ENCODE measurements around the gene TMEM42. TPM values are rescaled to one million over a fixed set of nuclear protein-coding genes. Genes with fewer than 3 reads are reported as not detected.

Gene TMEM42
- total RNA-seq, 1 donor from 2014 or later = 13.0 TPM

GRCh38 chr3:44885618-44886017 is 23.9 kb downstream of the TMEM42 start:
- no peak overlapping the region for H3K27ac Mint-ChIP-seq

GRCh38 chr3:44886561-44886960 is 24.8 kb downstream of the TMEM42 start:
- peaks cover 3% of the 10 kb centered on the region for H3K9me3 Mint-ChIP-seq

More at GRCh38 chr3:44885618-44886017, 23.9 kb downstream of the TMEM42 start:
- Mint-ChIP-seq H3K27me3 (no peaks in the 10 kb centered on the region), H3K4me3 (no peak overlapping the region), H3K9me3 (no peaks in the 10 kb centered on the region), H3K36me3 (ENCODE audit: low read depth) (no peaks in the 10 kb centered on the region), H3K4me1 (no peaks in the 10 kb centered on the region)
- intact Hi-C loops (cut with micrococcal nuclease) = no loop called here
- DNase-seq = no peak

GRCh38 chr3:44887101-44887500 is 25.4 kb downstream of the TMEM42 start:
- Mint-ChIP-seq H3K9me3 (peaks cover 3% of the 10 kb centered on the region), H3K36me3 (ENCODE audit: low read depth) (no peaks in the 10 kb centered on the region), H3K27ac (no peak overlapping the region), H3K4me3 (no peak overlapping the region), H3K4me1 (no peaks in the 10 kb centered on the region), H3K27me3 (no peaks in the 10 kb centered on the region)
- intact Hi-C loops (cut with micrococcal nuclease) = no loop called here
- DNase-seq = no peak

More at GRCh38 chr3:44886561-44886960, 24.8 kb downstream of the TMEM42 start:
- no peak overlapping the region for H3K27ac Mint-ChIP-seq
- no peak overlapping the region for H3K4me3 Mint-ChIP-seq
- H3K36me3 Mint-ChIP-seq (ENCODE audit: low read depth) = no peaks in the 10 kb centered on the region
- intact Hi-C loops (cut with micrococcal nuclease) = no loop called here
- no peak for DNase-seq
- no peaks in the 10 kb centered on the region for H3K27me3 Mint-ChIP-seq
- H3K4me1 Mint-ChIP-seq = no peaks in the 10 kb centered on the region

GRCh38 chr3:44890258-44890657 is 28.5 kb downstream of the TMEM42 start:
- no peak overlapping the region for H3K27ac Mint-ChIP-seq
- H3K36me3 Mint-ChIP-seq (ENCODE audit: low read depth) = no peaks in the 10 kb centered on the region
- no peaks in the 10 kb centered on the region for H3K27me3 Mint-ChIP-seq
- peaks cover 3% of the 10 kb centered on the region for H3K9me3 Mint-ChIP-seq
- no peaks in the 10 kb centered on the region for H3K4me1 Mint-ChIP-seq
- H3K4me3 Mint-ChIP-seq = no peak overlapping the region
- no peak for DNase-seq
- intact Hi-C loops (cut with micrococcal nuclease) = no loop called here

- Mint-ChIP-seq H3K4me1 (no peaks in the 10 kb centered on the region), H3K36me3 (ENCODE audit: low read depth) (no peaks in the 10 kb centered on the region), H3K9me3 (peaks cover 3% of the 10 kb centered on the region), H3K4me3 (no peak overlapping the region), H3K27me3 (no peaks in the 10 kb centered on the region), H3K27ac (no peak overlapping the region)
- intact Hi-C loops (cut with micrococcal nuclease) = no loop called here
- no peak for DNase-seq
These were observed 29.1 kb downstream of the TMEM42 start for GRCh38 chr3:44890852-44891251.

- Mint-ChIP-seq H3K27me3 (no peaks in the 10 kb centered on the region), H3K9me3 (peaks cover 3% of the 10 kb centered on the region), H3K4me3 (no peak overlapping the region), H3K27ac (no peak overlapping the region), H3K36me3 (ENCODE audit: low read depth) (no peaks in the 10 kb centered on the region), H3K4me1 (no peaks in the 10 kb centered on the region)
- intact Hi-C loops (cut with micrococcal nuclease) = no loop called here
- no peak for DNase-seq
These were observed 31.0 kb downstream of the TMEM42 start for GRCh38 chr3:44892689-44893088.

- no peak overlapping the region for H3K4me3 Mint-ChIP-seq
- no peaks in the 10 kb centered on the region for H3K27me3 Mint-ChIP-seq
- H3K4me1 Mint-ChIP-seq = no peaks in the 10 kb centered on the region
- no peak overlapping the region for H3K27ac Mint-ChIP-seq
- DNase-seq = no peak
- intact Hi-C loops (cut with micrococcal nuclease) = no loop called here
- no peaks in the 10 kb centered on the region for H3K36me3 Mint-ChIP-seq (ENCODE audit: low read depth)
- H3K9me3 Mint-ChIP-seq = peaks cover 3% of the 10 kb centered on the region
These were observed 31.4 kb downstream of the TMEM42 start for GRCh38 chr3:44893097-44893496.

- no peak overlapping the region for H3K4me3 Mint-ChIP-seq
- peaks cover 3% of the 10 kb centered on the region for H3K9me3 Mint-ChIP-seq
- intact Hi-C loops (cut with micrococcal nuclease) = no loop called here
- H3K27me3 Mint-ChIP-seq = no peaks in the 10 kb centered on the region
- H3K36me3 Mint-ChIP-seq (ENCODE audit: low read depth) = no peaks in the 10 kb centered on the region
- no peaks in the 10 kb centered on the region for H3K4me1 Mint-ChIP-seq
- DNase-seq = no peak
- H3K27ac Mint-ChIP-seq = no peak overlapping the region
These were observed 32.8 kb downstream of the TMEM42 start for GRCh38 chr3:44894485-44894884.

- no peak for DNase-seq
- H3K4me3 Mint-ChIP-seq = no peak overlapping the region
- H3K27me3 Mint-ChIP-seq = no peaks in the 10 kb centered on the region
- no peak overlapping the region for H3K27ac Mint-ChIP-seq
- H3K4me1 Mint-ChIP-seq = no peaks in the 10 kb centered on the region
- H3K9me3 Mint-ChIP-seq = no peaks in the 10 kb centered on the region
- intact Hi-C loops (cut with micrococcal nuclease) = no loop called here
- H3K36me3 Mint-ChIP-seq (ENCODE audit: low read depth) = no peaks in the 10 kb centered on the region
These were observed 34.7 kb downstream of the TMEM42 start for GRCh38 chr3:44896440-44896839.

- no peak for DNase-seq
- Mint-ChIP-seq H3K9me3 (no peaks in the 10 kb centered on the region), H3K27me3 (no peaks in the 10 kb centered on the region), H3K4me3 (no peak overlapping the region), H3K27ac (no peak overlapping the region), H3K4me1 (no peaks in the 10 kb centered on the region), H3K36me3 (ENCODE audit: low read depth) (no peaks in the 10 kb centered on the region)
- intact Hi-C loops (cut with micrococcal nuclease) = no loop called here
These were observed 38.1 kb downstream of the TMEM42 start for GRCh38 chr3:44899683-44900367.

GRCh38 chr3:44902628-44903027 is 40.9 kb downstream of the TMEM42 start:
- Mint-ChIP-seq H3K4me3 (no peak overlapping the region), H3K27me3 (peaks cover 2% of the 10 kb centered on the region), H3K27ac (no peak overlapping the region), H3K9me3 (no peaks in the 10 kb centered on the region), H3K4me1 (no peaks in the 10 kb centered on the region), H3K36me3 (ENCODE audit: low read depth) (no peaks in the 10 kb centered on the region)
- DNase-seq = no peak
- intact Hi-C loops (cut with micrococcal nuclease) = no loop called here

GRCh38 chr3:44903314-44903713 is 41.6 kb downstream of the TMEM42 start:
- Mint-ChIP-seq H3K27me3 (peaks cover 2% of the 10 kb centered on the region), H3K27ac (no peak overlapping the region), H3K4me1 (no peaks in the 10 kb centered on the region), H3K4me3 (no peak overlapping the region), H3K36me3 (ENCODE audit: low read depth) (no peaks in the 10 kb centered on the region), H3K9me3 (no peaks in the 10 kb centered on the region)
- intact Hi-C loops (cut with micrococcal nuclease) = no loop called here
- no peak for DNase-seq

- intact Hi-C loops (cut with micrococcal nuclease) = no loop called here
- H3K36me3 Mint-ChIP-seq (ENCODE audit: low read depth) = no peaks in the 10 kb centered on the region
These were observed 42.0 kb downstream of the TMEM42 start for GRCh38 chr3:44903751-44904150.

GRCh38 chr3:44905446-44906157 is 43.9 kb downstream of the TMEM42 start:
- Mint-ChIP-seq H3K4me1 (no peaks in the 10 kb centered on the region), H3K4me3 (no peak overlapping the region), H3K36me3 (ENCODE audit: low read depth) (no peaks in the 10 kb centered on the region), H3K27ac (no peak overlapping the region), H3K9me3 (no peaks in the 10 kb centered on the region), H3K27me3 (peaks cover 5% of the 10 kb centered on the region)
- no peak for DNase-seq
- intact Hi-C loops (cut with micrococcal nuclease) = no loop called here

More at GRCh38 chr3:44903751-44904150, 42.0 kb downstream of the TMEM42 start:
- DNase-seq = no peak
- H3K4me3 Mint-ChIP-seq = no peak overlapping the region
- no peaks in the 10 kb centered on the region for H3K9me3 Mint-ChIP-seq
- H3K4me1 Mint-ChIP-seq = no peaks in the 10 kb centered on the region
- peaks cover 2% of the 10 kb centered on the region for H3K27me3 Mint-ChIP-seq
- no peak overlapping the region for H3K27ac Mint-ChIP-seq
